GM21360 (cell line): ENCODE results near the gene SNX4.
"Not testable (repeated sequence)": the region's sequence is repeated elsewhere in the genome, so short reads cannot be mapped to it uniquely, and the experiment has no call there.

Source experiments
- ATAC-seq: cut with Tn5 transposase; IDR thresholded peaks from one replicate; pipeline ENCODE4 v1.9.1; 2021; ENCODE audit warnings: mild to moderate bottlenecking, moderate library complexity; ENCODE audit not compliant: unreplicated experiment

SNX4 gene

DNA sequence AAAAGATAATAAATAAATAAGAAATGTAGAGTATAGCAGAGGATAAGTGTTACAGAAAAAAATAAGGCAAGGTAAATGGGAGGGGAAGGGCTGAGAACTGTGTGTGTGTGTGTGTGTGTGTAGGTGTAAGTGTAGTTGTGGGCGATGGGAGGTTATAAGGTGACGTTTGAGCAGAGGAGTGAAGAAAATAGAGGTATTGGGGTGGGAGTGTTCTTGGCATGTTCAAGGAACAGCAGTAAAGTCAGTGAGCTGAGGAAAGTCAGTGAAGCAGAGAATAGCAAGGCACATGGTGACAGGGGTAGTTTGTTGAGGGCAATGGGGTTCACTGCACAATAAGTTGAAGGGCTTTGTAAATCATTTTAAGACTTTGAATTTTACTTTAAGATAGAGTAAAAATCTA is 113.9 kb downstream of the SNX4 start:
- ATAC-seq: no peak

DNA sequence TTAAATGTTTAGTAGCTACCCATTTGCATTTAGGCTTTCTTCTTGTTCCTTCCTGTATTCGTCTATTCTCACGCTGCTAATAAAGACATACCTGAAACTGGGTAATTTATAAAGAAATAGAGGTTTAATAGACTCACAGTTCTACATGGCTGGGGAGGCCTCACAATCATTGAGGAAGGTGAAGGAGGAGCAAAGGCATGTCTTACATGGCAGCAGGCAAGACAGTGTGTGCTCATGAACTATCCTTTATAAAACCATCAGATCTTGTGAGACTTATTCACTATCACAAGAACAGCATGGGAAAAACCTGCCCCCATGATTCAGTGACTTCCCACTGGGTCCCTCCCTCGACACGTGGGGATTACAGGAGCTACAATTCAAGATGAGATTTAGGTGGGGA is 114.5 kb downstream of the SNX4 start:
- ATAC-seq: not testable (repeated sequence)

GRCh38 chr3:125403789-125404188 is 116.2 kb downstream of the SNX4 start:
- no peak for ATAC-seq

DNA sequence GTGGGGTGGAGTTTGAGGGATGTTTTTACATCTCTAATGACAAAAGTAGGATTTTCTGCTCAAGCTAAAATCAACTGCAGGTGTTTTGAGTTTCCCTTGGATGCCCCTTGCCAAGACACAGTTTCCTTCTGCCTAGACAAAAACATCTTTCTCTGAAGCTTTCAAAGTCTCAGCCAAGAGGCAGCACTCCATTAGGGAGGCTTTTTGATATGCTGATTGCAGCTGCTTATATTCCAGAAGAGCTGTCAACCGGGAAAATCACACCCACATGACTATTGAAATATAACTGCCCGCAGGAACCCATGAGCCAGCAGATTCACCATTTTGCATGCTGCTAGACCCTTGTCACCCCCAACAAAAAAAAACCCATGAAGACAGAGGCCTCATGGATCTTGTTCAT is 117.4 kb downstream of the SNX4 start:
- ATAC-seq: no peak

DNA sequence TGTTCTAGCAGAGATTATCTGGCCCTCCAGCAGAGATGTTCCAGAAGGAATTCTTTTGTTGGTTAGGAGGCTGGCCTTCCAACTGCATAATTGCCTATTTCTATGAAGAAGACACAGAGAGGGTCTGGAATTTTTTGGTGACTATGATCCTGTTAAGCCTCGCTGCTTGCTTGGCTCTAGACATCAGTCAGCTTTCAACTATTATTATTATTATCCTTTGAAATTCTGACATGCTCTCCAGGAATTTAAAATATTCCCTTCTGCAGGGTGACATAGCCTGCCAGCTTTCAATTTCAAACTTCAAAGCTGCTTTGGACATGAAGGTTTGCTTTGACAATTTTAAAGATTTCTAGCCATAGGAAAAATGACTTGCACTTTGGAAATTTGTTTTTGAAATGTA is 118.6 kb downstream of the SNX4 start:
- no peak for ATAC-seq

DNA sequence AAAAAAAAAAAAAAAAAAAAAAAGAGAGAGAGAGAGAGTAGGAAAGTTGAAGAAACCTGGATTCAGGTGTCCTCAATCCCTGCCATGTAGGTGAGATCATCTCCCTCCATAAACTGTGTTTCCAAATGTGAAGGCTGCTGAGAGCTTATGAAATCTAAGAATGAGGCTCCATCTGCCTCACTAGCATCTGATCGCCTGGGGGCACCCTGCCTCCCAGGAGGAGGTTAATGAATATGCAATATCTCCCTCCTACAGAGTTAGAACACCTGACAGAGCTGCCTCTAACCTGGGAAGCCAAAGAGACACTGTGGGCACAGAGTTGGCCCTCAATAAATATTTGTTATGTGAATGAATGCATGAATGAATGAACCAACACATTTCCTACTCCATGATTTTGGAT is 121.0 kb downstream of the SNX4 start:
- ATAC-seq: no peak
